HCT116 (cell line): ENCODE results near the gene TINCR. TPM values are rescaled to one million over a fixed set of nuclear protein-coding genes. Genes with fewer than 3 reads are reported as not detected.

Experiments
- ATAC-seq: fragments of 200-7000 bp; cut with Tn5 transposase; 2 replicates; pipeline ENCODE4 v1.9.1; 2020; ENCODE audit warnings: mild to moderate bottlenecking, moderate library complexity
- BruUV-seq: library from RNA; stranded (reverse); fragments of 400-500 nt; replicated peaks from 2 replicates; lab custom pipeline; 2021; lab: Mats Ljungman, UMichigan
- CTCF ChIA-PET: fragments of 300-600 bp; sonication (Branson Sonifier 250); formaldehyde crosslinking; loops from one replicate; lab custom pipeline; 2021; ENCODE audit warnings: antibody characterized with exemption; lab: Charles Lee
- POLR2A ChIA-PET: fragments of 300-600, 350-600 bp; sonication (Branson Sonifier 250); formaldehyde crosslinking; loops from one replicate; lab custom pipeline; 2021; ENCODE audit warnings: antibody characterized with exemption; lab: Charles Lee
- RAD21 ChIA-PET, 2 experiments: fragments of 300-600 bp; sonication (Branson Sonifier 250); formaldehyde crosslinking; loops; one replicate each; lab custom pipeline; 2023; ENCODE audit warnings: low total read pairs in 2 of 2; ENCODE audit not compliant: uncharacterized antibody in 2 of 2, unreplicated experiment in 2 of 2, low non-redundant PET in 1 of 2; lab: Charles Lee
- DNase-seq: peaks from one replicate; pipeline ENCODE4 v3.0.0-alpha.2; 2010; ENCODE audit warnings: low read depth, low spot score
- H2AFZ ChIP-seq: fragments of 200-600 bp; shearing (Covaris generic), sonication (generic); 2 replicates; pipeline ENCODE4 v1.6.1; 2017; ENCODE audit warnings: low read depth, mixed run types, mixed read lengths, antibody characterized with exemption, low read length; ENCODE audit not compliant: poor library complexity, severe bottlenecking
- H3K27ac ChIP-seq: 2 replicates; pipeline ENCODE4 v1.5.1; 2012; ENCODE audit warnings: low read depth, low read length
- H3K27me3 ChIP-seq: fragments of 200-600 bp; sonication (generic); 2 replicates; pipeline ENCODE4 v1.6.1; 2016; ENCODE audit warnings: mixed run types, low read length, mixed read lengths; ENCODE audit not compliant: insufficient read depth
- H3K36me3 ChIP-seq, 2 experiments: fragments of 200-500 bp in 1 of 2; fragments of 200-600 bp in 1 of 2; sonication (Bioruptor generic) in 1 of 2; sonication (generic) in 1 of 2; 2 replicates each; pipeline versions ENCODE4 v1.5.1 to v1.6.1; 2014 to 2016; ENCODE audit warnings: low read length in 2 of 2, inconsistent platforms in 1 of 2, mixed read lengths in 1 of 2, mixed run types in 1 of 2; ENCODE audit not compliant: insufficient read depth in 2 of 2, control insufficient read depth in 1 of 2
- H3K4me1 ChIP-seq, 2 experiments: fragments of 200-600 bp in 1 of 2; sonication (generic) in 1 of 2; 2 replicates each; pipeline versions ENCODE4 v1.5.1 to v1.6.1; 2012 to 2017; ENCODE audit warnings: low read length in 2 of 2, inconsistent platforms in 1 of 2, mild to moderate bottlenecking in 1 of 2, mixed read lengths in 1 of 2, mixed run types in 1 of 2, moderate library complexity in 1 of 2; ENCODE audit not compliant: insufficient read depth in 2 of 2, control insufficient read depth in 1 of 2
- H3K4me2 ChIP-seq: fragments of 200-600 bp; sonication (generic); 2 replicates; pipeline ENCODE4 v1.6.1; 2017; ENCODE audit warnings: mixed run types, low read length, mixed read lengths
- H3K4me3 ChIP-seq, 2 experiments: fragments of 200-600 bp in 1 of 2; sonication (generic) in 1 of 2; replicated peaks in 1 of 2; 2 replicates each; pipeline ENCODE4 v1.5.1; 2011 to 2016; ENCODE audit warnings: low read length in 2 of 2, control low read depth in 1 of 2, low read depth in 1 of 2, mild to moderate bottlenecking in 1 of 2, mixed read lengths in 1 of 2, mixed run types in 1 of 2
- H3K79me2 ChIP-seq: fragments of 200-600 bp; sonication (generic); 2 replicates; pipeline ENCODE4 v1.6.1; 2017; ENCODE audit warnings: mild to moderate bottlenecking, mixed run types, low read length, moderate library complexity, mixed read lengths; ENCODE audit not compliant: insufficient read depth
- H3K9ac ChIP-seq: fragments of 200-600 bp; sonication (generic); 2 replicates; pipeline ENCODE4 v1.6.1; 2016; ENCODE audit warnings: low read length, mixed read lengths
- H3K9me2 ChIP-seq: fragments of 200-600 bp; sonication (generic), shearing (Covaris generic); 2 replicates; pipeline ENCODE4 v1.6.1; 2017; ENCODE audit warnings: mixed run types, mild to moderate bottlenecking, moderate library complexity; ENCODE audit not compliant: insufficient read depth
- H3K9me3 ChIP-seq, 2 experiments: fragments of 200-500 bp in 1 of 2; fragments of 200-600 bp in 1 of 2; sonication (Bioruptor generic) in 1 of 2; sonication (generic) in 1 of 2; 2 replicates each; pipeline ENCODE4 v1.6.1; 2014 to 2017; ENCODE audit warnings: low read length in 2 of 2, mixed read lengths in 2 of 2, inconsistent platforms in 1 of 2, low read depth in 1 of 2, mild to moderate bottlenecking in 1 of 2, mixed run types in 1 of 2, moderate library complexity in 1 of 2; ENCODE audit not compliant: control insufficient read depth in 1 of 2, insufficient read depth in 1 of 2
- H4K20me1 ChIP-seq: fragments of 200-600 bp; sonication (generic), shearing (Covaris generic); 2 replicates; pipeline ENCODE4 v1.6.1; 2017; ENCODE audit warnings: mixed run types, mild to moderate bottlenecking, moderate library complexity; ENCODE audit not compliant: insufficient read depth
- ATF3 ChIP-seq: IDR thresholded peaks from 2 replicates; pipeline ENCODE4 v1.6.1; 2012
- CBX3 ChIP-seq: IDR thresholded peaks from 2 replicates; pipeline ENCODE4 v1.6.1; 2012; ENCODE audit warnings: low read depth
- CEBPB ChIP-seq: IDR thresholded peaks from 2 replicates; pipeline ENCODE4 v1.6.1; 2012; ENCODE audit warnings: low read depth
- EGR1 ChIP-seq: IDR thresholded peaks from 2 replicates; pipeline ENCODE4 v1.6.1; 2012; ENCODE audit warnings: low read depth
- ELF1 ChIP-seq: IDR thresholded peaks from 2 replicates; pipeline ENCODE4 v1.6.1; 2012; ENCODE audit warnings: low read depth, borderline replicate concordance
- EZH2 ChIP-seq: fragments of 200-600 bp; sonication (generic); IDR thresholded peaks from 2 replicates; pipeline ENCODE4 v1.6.1; 2017; ENCODE audit warnings: antibody characterized with exemption, mixed run types
- EZH2phosphoT487 ChIP-seq: fragments of 200-600 bp; IDR thresholded peaks from 2 replicates; pipeline ENCODE4 v1.6.1; 2018; ENCODE audit warnings: antibody characterized with exemption, borderline replicate concordance
- MAX ChIP-seq: IDR thresholded peaks from 2 replicates; pipeline ENCODE4 v1.6.1; 2012
- POLR2AphosphoS5 ChIP-seq: IDR thresholded peaks from 2 replicates; pipeline ENCODE4 v1.6.1; 2011; ENCODE audit warnings: mild to moderate bottlenecking, low read depth, low read length, moderate library complexity
- REST ChIP-seq: IDR thresholded peaks from 2 replicates; pipeline ENCODE4 v1.6.1; 2012; ENCODE audit warnings: low read depth
- SIN3A ChIP-seq: IDR thresholded peaks from 2 replicates; pipeline ENCODE4 v1.6.1; 2012; ENCODE audit warnings: low read depth
- SRF ChIP-seq: IDR thresholded peaks from 2 replicates; pipeline ENCODE4 v1.6.1; 2012; ENCODE audit warnings: low read depth
- ZBTB33 ChIP-seq: IDR thresholded peaks from 2 replicates; pipeline ENCODE4 v1.6.1; 2011; ENCODE audit warnings: mild to moderate bottlenecking, low read length, moderate library complexity; ENCODE audit not compliant: insufficient replicate concordance; ENCODE audit errors: extremely low read depth
- intact Hi-C: fragments of 100-400 bp; cut with micrococcal nuclease; formaldehyde crosslinking; loops from 2 replicates; pipeline ENCODE4 v1.10.0; 2022
- total RNA-seq: library from RNA; stranded (reverse); gene quantifications from one replicate; pipeline ENCODE4 v1.2.1, GENCODE V29; 2021; ENCODE audit not compliant: unreplicated experiment

Gene TINCR
- total RNA-seq, 1 experiment from 2014 or later, result 6.1 TPM

- H3K4me3 ChIP-seq, result no peak overlapping the region
- no peaks in the 10 kb centered on the region for H3K9me2 ChIP-seq
- no peaks in the 10 kb centered on the region for H3K27me3 ChIP-seq
- H3K4me2 ChIP-seq, result no peak overlapping the region
- no peak overlapping the region for H2AFZ ChIP-seq
- H3K36me3 ChIP-seq, result no peaks in the 10 kb centered on the region
- no peak overlapping the region for H3K27ac ChIP-seq
- intact Hi-C loops, result no loop called here
- ATAC-seq, result no peak
- H3K9ac ChIP-seq, result no peak overlapping the region
- no peaks in the 10 kb centered on the region for H3K79me2 ChIP-seq
- RAD21 ChIA-PET, result interaction anchor here in 1 of 2 experiments (0.6 kb wide), 1 partner anchor 13 kb away, joined by 8 read pairs; no protein-coding TSS in a partner anchor
- no peak for DNase-seq
- no peaks in the 10 kb centered on the region for H3K4me1 ChIP-seq
- no peaks in the 10 kb centered on the region for H4K20me1 ChIP-seq
- H3K9me3 ChIP-seq, result peaks cover 0 to 5% of the 10 kb centered on the region in 2 experiments; a peak in 1 of 4 replicates
- POLR2A ChIA-PET, result no interaction called here
- BruUV-seq, result no TSS peak
- CTCF ChIA-PET, result no interaction called here
- TF ChIP-seq CEBPB (no peak), SIN3A (no peak), POLR2AphosphoS5 (no peak), CBX3 (no peak), SRF (no peak), EGR1 (no peak), EZH2phosphoT487 (no peak), ZBTB33 (no peak), MAX (no peak), REST (no peak), ELF1 (no peak), ATF3 (no peak), EZH2 (no peak)
Measured at GRCh38 chr19:5524081-5524480, 43.7 kb downstream of the TINCR start.
